HG02885 (cell line): ENCODE results near the gene NEK6.
A peak's percentile ranks its signal among the peaks of the same experiment; 100 is the strongest.

ENCODE experiments used
- ATAC-seq: cut with Tn5 transposase; IDR thresholded peaks from one replicate; pipeline ENCODE4 v1.9.1; 2021; ENCODE audit warnings: mild to moderate bottlenecking; ENCODE audit not compliant: unreplicated experiment, poor library complexity

NEK6 gene

DNA sequence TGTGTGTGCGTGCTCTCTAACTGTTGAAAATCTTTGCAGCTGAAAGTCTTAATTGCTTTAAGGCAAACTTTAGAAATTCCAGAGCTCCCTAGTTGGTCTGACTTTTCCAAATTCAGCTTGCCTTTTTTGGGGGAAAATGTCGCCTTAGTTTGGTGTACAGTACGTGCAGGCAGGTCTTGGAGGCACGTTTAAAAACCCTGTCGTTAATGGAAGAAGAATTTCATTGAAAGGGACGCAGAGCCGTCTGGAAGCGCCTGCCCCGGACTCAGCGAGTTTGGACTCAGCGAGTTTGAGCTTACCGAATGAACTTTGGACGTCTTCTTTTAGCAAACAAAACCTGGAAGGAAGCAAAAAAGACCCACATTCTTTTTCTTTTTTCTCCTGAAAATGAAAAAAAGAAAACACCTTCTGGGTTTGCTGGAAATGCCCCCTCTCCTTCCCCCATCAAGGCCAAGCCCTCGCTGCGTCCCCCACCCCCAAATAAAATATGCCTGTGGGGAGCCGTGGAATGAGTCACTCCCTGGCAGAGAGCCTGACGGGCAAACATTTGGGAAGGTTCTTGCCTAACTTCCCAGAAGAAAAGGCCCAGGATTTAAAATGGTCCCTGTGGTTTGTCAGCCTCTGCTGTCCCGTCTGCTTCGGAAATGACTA lies 1.5 kb downstream of the NEK6 start:
- ATAC-seq: no peak

GRCh38 chr9:124260769-124261603 lies 3.2 kb downstream of the NEK6 start:
- no peak for ATAC-seq

GRCh38 chr9:124261736-124262648 lies 4.2 kb downstream of the NEK6 start:
- no peak for ATAC-seq

DNA sequence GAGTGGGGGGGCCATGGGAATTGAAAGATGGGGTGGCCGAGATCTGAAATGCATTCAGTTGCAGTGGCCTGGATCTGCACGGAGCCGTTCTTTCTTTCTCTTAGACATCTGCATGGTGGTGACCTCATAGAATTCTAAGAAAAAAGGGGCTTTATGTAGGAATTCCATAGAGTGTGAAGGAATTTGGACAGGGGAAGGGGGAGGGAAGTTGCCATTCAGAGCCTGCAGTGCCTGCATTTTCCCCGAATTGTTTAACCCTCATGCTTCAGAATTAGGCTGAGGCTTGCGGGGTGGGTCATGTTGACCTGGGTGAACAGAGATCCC lies 4.9 kb downstream of the NEK6 start:
- no peak for ATAC-seq

DNA sequence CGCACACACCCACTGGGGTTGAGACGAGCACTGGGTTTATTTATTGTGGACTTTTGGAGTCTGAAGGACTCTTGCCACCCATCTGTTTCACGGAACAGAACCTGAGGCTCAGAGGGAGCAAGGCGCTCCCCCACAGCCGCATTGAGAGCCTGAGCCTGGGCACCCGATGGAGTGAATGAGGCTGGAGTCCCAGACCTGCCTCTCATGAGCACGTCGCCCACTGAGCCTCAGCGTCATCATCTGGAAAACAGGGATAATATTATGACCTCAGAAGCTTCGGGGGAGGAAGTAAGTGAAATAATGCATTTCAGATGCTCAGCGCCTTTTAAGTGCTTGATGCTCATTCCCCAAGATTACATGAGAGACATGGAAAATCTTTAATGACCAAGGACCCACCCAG lies 5.5 kb downstream of the NEK6 start:
- ATAC-seq: no peak

DNA sequence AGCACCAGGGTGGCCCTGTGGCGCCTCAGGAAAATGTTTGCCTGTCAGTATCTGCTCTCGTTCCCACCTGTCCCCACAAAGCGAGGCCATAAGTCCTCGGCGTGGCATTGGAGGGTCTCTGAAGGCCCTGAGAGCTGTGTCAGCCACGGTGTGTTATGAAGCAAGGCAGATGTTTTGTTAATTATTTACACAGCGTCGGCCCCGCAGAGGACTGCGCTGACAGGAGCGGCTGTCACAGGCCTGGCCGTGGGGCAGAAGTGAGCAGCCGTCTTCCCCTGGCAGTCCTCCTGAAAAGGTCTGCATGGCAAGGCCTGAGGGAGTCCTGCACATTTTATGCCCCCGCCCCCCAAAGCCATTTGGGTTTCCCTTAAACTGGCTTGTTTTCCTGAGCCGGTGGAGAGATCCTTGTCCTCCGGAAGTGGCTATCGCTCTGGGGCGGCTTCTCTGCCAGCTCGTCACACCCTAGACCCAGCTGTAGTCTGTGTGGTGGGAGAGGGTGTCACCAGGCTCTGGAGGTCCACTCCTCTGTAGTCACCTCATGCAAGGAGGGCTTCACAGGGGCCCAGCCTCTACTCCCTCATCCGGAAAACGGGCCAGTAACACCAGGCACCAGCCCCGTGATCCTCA lies 6.2 kb downstream of the NEK6 start:
- ATAC-seq: no peak

GRCh38 chr9:124264823-124265233 lies 7.1 kb downstream of the NEK6 start:
- ATAC-seq: peak; percentile 60

GRCh38 chr9:124265551-124265950 lies 7.8 kb downstream of the NEK6 start:
- ATAC-seq: no peak

DNA sequence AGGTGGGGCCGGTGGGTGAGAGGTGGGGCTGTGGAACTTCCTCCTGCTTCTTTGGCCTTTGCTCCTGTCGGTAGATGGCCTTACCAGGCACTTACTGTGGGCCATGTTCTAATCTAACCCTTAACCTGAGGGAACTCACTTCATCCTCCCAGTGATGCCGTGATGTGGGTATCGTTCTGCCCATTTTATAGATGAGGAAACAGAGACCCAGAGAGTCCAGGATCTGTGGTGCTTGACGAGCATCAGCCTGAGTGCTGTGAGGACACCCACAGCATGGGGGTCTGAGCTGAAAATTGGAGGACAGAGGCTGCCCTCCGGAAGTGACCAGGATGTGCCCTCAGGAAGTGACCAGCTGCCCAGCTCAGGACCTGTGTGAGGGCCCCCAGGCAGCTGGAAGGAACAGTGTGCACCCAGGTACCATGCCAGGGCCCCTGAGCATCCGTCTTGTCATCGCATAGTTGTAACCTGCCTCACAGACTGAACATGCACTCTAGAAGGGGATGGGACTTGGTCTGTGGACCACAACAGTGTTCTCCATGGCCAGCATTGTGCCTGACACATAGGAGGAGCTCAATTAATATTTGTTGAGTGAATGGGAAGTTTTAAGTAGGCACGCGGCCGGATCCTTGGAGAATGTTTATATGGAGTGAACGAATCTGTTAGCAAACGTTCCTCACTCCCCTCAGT lies 8.5 kb downstream of the NEK6 start:
- ATAC-seq: no peak

GRCh38 chr9:124266826-124267201 lies 9.1 kb downstream of the NEK6 start:
- no peak for ATAC-seq

GRCh38 chr9:124267271-124267807 lies 9.6 kb downstream of the NEK6 start:
- ATAC-seq: no peak

DNA sequence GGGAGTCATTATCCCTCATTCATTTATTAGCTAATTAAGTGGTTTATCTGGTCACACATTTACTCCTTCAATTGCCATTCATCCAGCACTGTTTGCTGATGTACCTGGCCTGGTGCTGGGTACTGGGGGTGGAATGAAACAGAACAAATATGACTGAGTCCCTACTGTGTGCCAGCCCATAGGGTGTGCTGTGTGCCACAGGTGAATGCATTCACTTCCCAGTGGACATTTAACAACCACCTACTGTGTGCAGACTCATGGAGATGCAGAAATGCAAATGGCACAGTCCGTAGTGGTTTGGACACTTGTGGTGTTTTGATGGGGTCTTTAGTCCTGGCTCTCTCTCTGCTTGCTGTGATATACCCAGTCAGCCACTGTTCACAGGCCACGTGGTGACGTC lies 10.5 kb downstream of the NEK6 start:
- no peak for ATAC-seq

GRCh38 chr9:124268661-124269060 lies 10.9 kb downstream of the NEK6 start:
- no peak for ATAC-seq

DNA sequence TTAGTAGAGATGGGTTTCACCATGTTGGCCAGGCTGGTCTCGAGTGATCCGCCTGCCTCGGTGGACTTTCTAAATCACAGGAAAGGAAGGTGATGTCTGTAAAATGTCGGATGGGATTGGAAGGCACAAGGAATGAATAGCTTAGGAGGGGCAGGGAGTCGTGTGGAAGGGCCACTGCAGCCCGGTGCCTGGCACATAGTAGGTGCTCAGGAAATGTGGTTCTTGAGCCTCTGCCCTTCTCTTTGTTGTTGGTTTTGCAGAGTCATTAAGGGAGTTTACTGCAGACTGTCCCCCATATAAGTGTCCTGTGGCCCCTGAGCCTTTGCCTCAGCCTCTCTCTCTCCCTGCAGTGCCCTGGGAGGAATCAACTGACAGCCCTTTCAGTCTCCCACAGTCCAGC lies 11.8 kb downstream of the NEK6 start:
- no peak for ATAC-seq

DNA sequence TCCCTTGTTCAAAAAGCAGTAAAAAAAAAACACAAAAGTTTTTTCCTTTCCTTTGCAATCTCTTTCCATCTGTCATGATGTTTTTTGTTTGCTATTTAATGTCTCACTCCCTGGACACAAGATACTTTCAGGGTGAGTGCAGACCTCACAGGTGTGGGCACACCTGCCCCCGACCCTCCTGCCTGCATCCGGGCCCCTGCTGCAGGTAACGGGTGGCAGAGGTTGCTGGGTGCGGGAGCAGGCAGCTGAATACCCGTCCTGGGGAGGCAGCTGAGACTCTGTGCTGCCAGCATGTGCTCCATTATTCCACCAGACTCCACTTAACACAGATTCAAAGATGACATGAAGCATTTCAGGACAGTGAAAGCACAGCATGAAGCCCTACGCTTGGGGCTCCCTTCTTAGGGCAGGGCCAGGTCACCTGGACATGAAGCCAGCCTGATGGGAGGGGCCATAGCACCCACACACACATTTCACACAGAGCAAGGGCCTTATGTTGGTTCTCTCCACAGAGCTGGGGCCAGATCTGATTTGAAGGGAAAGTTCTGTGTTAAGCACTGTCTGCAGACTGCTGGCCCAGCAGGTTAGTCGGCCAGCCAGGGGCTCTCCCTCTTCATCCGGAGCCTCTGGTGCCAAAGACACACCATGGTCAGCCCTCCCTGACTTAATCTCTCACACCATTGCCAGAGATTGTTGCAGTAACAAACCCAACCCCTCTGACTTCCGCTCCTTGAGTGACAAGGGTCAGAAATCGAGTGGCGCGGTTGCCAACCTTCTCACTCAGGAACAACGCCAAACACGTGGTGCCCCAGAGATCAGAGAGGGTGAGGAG lies 13.0 kb downstream of the NEK6 start:
- ATAC-seq: no peak

GRCh38 chr9:124271660-124272059 lies 13.9 kb downstream of the NEK6 start:
- no peak for ATAC-seq

DNA sequence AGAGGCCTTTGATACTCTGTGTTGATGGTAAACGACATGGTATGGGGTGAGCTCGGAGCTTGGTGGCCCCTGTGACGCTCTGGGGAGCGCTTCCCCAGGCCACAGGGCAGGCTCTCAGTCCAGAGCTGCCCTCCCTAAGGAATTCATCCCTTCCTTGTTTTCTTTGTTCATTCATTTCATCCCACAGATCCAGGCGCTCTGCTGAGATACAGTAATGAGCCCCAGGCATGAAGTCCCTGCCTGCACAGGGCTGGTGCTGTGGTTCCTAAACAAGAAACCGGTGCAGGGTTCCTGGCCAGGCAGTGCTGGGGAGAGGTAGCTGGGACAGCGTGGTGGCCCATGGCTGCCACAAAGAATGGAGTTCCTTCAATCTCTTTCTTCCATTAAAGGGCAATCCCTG lies 14.4 kb downstream of the NEK6 start:
- ATAC-seq: no peak

DNA sequence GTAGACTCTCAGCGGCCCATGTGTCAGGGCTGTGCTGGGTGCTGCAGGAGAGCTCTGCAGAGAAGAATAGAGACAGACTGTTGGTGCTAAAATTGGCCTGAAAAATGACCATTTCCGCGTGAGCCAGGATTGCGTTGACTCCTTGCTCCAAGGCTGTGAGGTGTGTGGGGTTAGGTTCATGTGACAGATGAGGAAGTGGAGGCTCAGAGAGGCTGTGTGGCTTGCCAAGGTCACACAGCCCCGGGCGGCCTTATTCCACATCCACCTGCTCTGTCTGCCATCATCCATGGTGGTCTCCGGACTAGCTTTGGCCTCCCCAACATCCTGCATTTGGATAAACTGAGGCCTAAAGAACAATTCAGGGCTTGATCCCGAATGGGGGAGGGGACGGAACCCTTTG lies 15.2 kb downstream of the NEK6 start:
- no peak for ATAC-seq
